Neuronal stem cell (in vitro differentiated cells): Measurements from ENCODE around the gene LCP1.

Experiments
- DNase-seq: peaks from one replicate; pipeline ENCODE4 v3.0.0-alpha.2; 2013; ENCODE audit warnings: low spot score
- H2AFZ ChIP-seq: one replicate; pipeline ENCODE4 v1.6.1; 2013; ENCODE audit warnings: mild to moderate bottlenecking, low read length, inconsistent platforms
- H2AK5ac ChIP-seq: 2 replicates; pipeline ENCODE4 v1.6.1; 2013; ENCODE audit warnings: low read depth, mild to moderate bottlenecking, inconsistent platforms, low read length, moderate library complexity, mixed read lengths
- H2BK120ac ChIP-seq: 2 replicates; pipeline ENCODE4 v1.6.1; 2013; ENCODE audit warnings: low read depth, mild to moderate bottlenecking, inconsistent platforms, low read length, moderate library complexity, mixed read lengths
- H2BK12ac ChIP-seq: one replicate; pipeline ENCODE4 v1.6.1; 2013; ENCODE audit warnings: low read length, inconsistent platforms
- H2BK15ac ChIP-seq: 2 replicates; pipeline ENCODE4 v1.6.1; 2013; ENCODE audit warnings: mild to moderate bottlenecking, low read length, inconsistent platforms, mixed read lengths
- H2BK5ac ChIP-seq: one replicate; pipeline ENCODE4 v1.6.1; 2013; ENCODE audit warnings: inconsistent platforms, mild to moderate bottlenecking, low read length, moderate library complexity
- H3K14ac ChIP-seq: one replicate; pipeline ENCODE4 v1.6.1; 2013; ENCODE audit warnings: low read length, inconsistent platforms
- H3K18ac ChIP-seq: 2 replicates; pipeline ENCODE4 v1.6.1; 2013; ENCODE audit warnings: low read length, inconsistent platforms
- H3K23ac ChIP-seq: 2 replicates; pipeline ENCODE4 v1.6.1; 2013; ENCODE audit warnings: low read depth, mild to moderate bottlenecking, mixed read lengths, low read length, inconsistent platforms; ENCODE audit not compliant: poor library complexity
- H3K27ac ChIP-seq: replicated peaks from 3 replicates; pipeline ENCODE4 v1.5.1; 2013; ENCODE audit warnings: low read length, inconsistent platforms
- H3K27me3 ChIP-seq, 3 experiments: 2 replicates each; pipeline ENCODE4 v1.6.1; 2013; ENCODE audit warnings: low read length in 3 of 3, mild to moderate bottlenecking in 2 of 3, inconsistent platforms in 1 of 3, low read depth in 1 of 3, mixed read lengths in 1 of 3, moderate library complexity in 1 of 3; ENCODE audit not compliant: control insufficient read depth in 3 of 3, insufficient read depth in 3 of 3
- H3K36me3 ChIP-seq, 2 donors: replicated peaks in 1 of 2; 2 replicates each; pipeline ENCODE4 v1.6.1; 2013; ENCODE audit warnings: low read length in 2 of 2; ENCODE audit not compliant: control insufficient read depth in 2 of 2, insufficient read depth in 2 of 2
- H3K4ac ChIP-seq: 2 replicates; pipeline ENCODE4 v1.6.1; 2013; ENCODE audit warnings: inconsistent platforms, mild to moderate bottlenecking, low read length, moderate library complexity
- H3K4me1 ChIP-seq, 2 donors: 1 replicate in 1 of 2; 2 replicates in 1 of 2; pipeline ENCODE4 v1.6.1; 2013; ENCODE audit warnings: low read length in 2 of 2, low read depth in 1 of 2; ENCODE audit not compliant: control insufficient read depth in 2 of 2, insufficient read depth in 1 of 2
- H3K4me2 ChIP-seq: one replicate; pipeline ENCODE4 v1.6.1; 2013; ENCODE audit warnings: mild to moderate bottlenecking, low read length, inconsistent platforms; ENCODE audit not compliant: insufficient read depth, poor library complexity, severe bottlenecking
- H3K4me3 ChIP-seq, 2 donors: 2 replicates each; pipeline ENCODE4 v1.5.1; 2013; ENCODE audit warnings: low read length in 2 of 2, mild to moderate bottlenecking in 2 of 2, inconsistent platforms in 1 of 2, moderate library complexity in 1 of 2
- H3K79me1 ChIP-seq: one replicate; pipeline ENCODE4 v1.6.1; 2013; ENCODE audit warnings: low read depth, mild to moderate bottlenecking, inconsistent platforms, low read length, moderate library complexity
- H3K9ac ChIP-seq: one replicate; pipeline ENCODE4 v1.6.1; 2013; ENCODE audit warnings: mild to moderate bottlenecking, low read depth, low read length, inconsistent platforms; ENCODE audit not compliant: poor library complexity
- H3K9me3 ChIP-seq, 2 donors: replicated peaks in 1 of 2; 2 replicates each; pipeline versions ENCODE3 to v1.6.1; 2013; ENCODE audit warnings: low read length in 2 of 2, mild to moderate bottlenecking in 2 of 2, inconsistent platforms in 1 of 2, low read depth in 1 of 2, mixed read lengths in 1 of 2, moderate library complexity in 1 of 2; ENCODE audit not compliant: control insufficient read depth in 2 of 2, insufficient read depth in 1 of 2
- H4K8ac ChIP-seq: one replicate; pipeline ENCODE4 v1.6.1; 2013; ENCODE audit warnings: low read depth, mild to moderate bottlenecking, inconsistent platforms, low read length, moderate library complexity
- H4K91ac ChIP-seq: one replicate; pipeline ENCODE4 v1.6.1; 2013; ENCODE audit warnings: low read length, low read depth, mild to moderate bottlenecking, inconsistent platforms; ENCODE audit not compliant: poor library complexity
- WGBS, 2 donors: extraction: QIAGEN DNeasy Blood & Tissue Kit; methylation state at CpG; one replicate each; pipeline ENCODE4 v1.1.7; 2013; ENCODE audit warnings: missing lambda C conversion rate in 2 of 2, mixed read lengths in 1 of 2; ENCODE audit not compliant: insufficient read length in 2 of 2, insufficient replicate concordance in 1 of 2; ENCODE audit errors: extremely low coverage in 2 of 2; 5-methylcytosine and 5-hydroxymethylcytosine counted together

Gene LCP1

DNA sequence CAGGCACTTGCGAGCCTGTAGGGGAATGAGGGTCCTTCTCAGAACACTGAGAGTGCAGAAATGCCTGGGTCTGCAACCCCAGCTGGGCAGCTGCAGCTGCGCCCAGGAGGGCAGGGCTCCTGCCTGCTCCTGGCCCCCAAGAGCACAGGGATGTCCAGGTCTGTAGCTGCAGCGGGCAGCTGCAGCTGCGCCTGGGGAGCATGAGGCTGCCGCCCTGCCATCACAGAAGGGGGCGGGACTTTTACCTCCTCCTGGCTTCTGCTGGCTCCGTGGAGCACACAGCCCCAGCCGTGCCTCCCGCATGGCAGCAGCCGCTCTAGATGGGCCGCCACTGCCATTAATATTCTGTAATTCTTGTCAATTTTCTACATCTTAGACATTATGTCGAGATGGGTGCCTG lies 95.0 kb downstream of the LCP1 start:
- Histone ChIP-seq H3K9me3 (peaks cover 1 to 4% of the 10 kb centered on the region in 2 donors), H4K91ac (no peak overlapping the region), H2BK12ac (no peak overlapping the region), H3K9ac (no peak overlapping the region), H2BK120ac (no peak overlapping the region), H3K36me3 (no peaks in the 10 kb centered on the region), H3K4me3 (no peak overlapping the region), H2BK15ac (no peak overlapping the region), H3K14ac (no peak overlapping the region), H3K4me1 (no peaks in the 10 kb centered on the region), H2AK5ac (no peak overlapping the region), H2AFZ (no peak overlapping the region), H3K23ac (no peak overlapping the region), H3K79me1 (no peaks in the 10 kb centered on the region), H3K27me3 (no peaks in the 10 kb centered on the region), H3K4me2 (no peak overlapping the region), H3K18ac (no peak overlapping the region), H3K4ac (no peak overlapping the region), H3K27ac (no peak overlapping the region), H2BK5ac (no peak overlapping the region), H4K8ac (no peak overlapping the region)
- no CpG with 5 or more reads among the region's 12 CpGs for WGBS, 2 donors
- DNase-seq = no peak

DNA sequence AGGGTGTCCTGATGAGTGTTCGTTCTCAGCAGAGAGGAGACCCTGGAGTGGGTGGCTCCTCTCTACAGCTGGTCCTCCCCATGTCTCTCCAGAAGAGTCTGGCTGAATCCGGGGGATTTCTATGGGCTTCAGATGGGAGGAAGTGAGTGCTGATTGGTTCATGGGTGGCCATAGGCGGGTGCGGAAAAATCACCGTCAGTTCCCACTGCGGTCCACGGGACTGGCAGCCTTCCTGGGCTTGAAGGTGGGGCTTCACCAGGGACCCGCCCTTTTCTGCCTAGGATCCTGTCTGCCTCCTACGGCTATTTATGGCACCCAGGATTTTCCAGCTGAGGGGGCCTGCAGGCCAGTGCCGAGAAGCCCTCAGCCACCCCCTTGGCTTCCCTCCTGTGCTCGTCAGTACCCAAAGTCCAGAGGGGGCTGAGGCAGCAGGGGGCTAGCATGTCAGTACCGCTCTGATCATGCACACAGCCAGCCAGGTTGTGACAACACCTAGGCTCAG lies 95.5 kb downstream of the LCP1 start:
- WGBS, 2 donors = no CpG with 5 or more reads among the region's 12 CpGs
- Histone ChIP-seq H3K4me3 (no peak overlapping the region), H2AFZ (no peak overlapping the region), H2AK5ac (no peak overlapping the region), H3K27me3 (no peaks in the 10 kb centered on the region), H3K79me1 (no peaks in the 10 kb centered on the region), H2BK15ac (no peak overlapping the region), H2BK12ac (no peak overlapping the region), H3K23ac (no peak overlapping the region), H2BK5ac (no peak overlapping the region), H3K9ac (no peak overlapping the region), H4K8ac (no peak overlapping the region), H2BK120ac (no peak overlapping the region), H3K4me2 (no peak overlapping the region), H3K4ac (no peak overlapping the region), H3K4me1 (no peaks in the 10 kb centered on the region), H3K9me3 (peaks cover 1 to 4% of the 10 kb centered on the region in 2 donors), H3K14ac (no peak overlapping the region), H3K36me3 (no peaks in the 10 kb centered on the region), H4K91ac (no peak overlapping the region), H3K18ac (no peak overlapping the region), H3K27ac (no peak overlapping the region)
- DNase-seq = no peak

- H3K23ac ChIP-seq = peak overlapping the region; percentile 73
- no peaks in the 10 kb centered on the region for H3K79me1 ChIP-seq
- H3K36me3 ChIP-seq = no peaks in the 10 kb centered on the region
- H3K9me3 ChIP-seq = peaks cover 1 to 4% of the 10 kb centered on the region in 2 donors
- H4K91ac ChIP-seq = no peak overlapping the region
- H3K27me3 ChIP-seq = no peaks in the 10 kb centered on the region
- H3K9ac ChIP-seq = no peak overlapping the region
- no peak overlapping the region for H2BK12ac ChIP-seq
- no peak overlapping the region for H3K18ac ChIP-seq
- H3K14ac ChIP-seq = no peak overlapping the region
- no CpG with 5 or more reads among the region's 13 CpGs for WGBS, 2 donors
- H4K8ac ChIP-seq = no peak overlapping the region
- H2AK5ac ChIP-seq = no peak overlapping the region
- H2AFZ ChIP-seq = no peak overlapping the region
- no peak overlapping the region for H2BK120ac ChIP-seq
- H2BK15ac ChIP-seq = no peak overlapping the region
- peak overlapping the region; percentile 82 for H2BK5ac ChIP-seq
- no peak overlapping the region for H3K4me2 ChIP-seq
- no peak overlapping the region for H3K4me3 ChIP-seq
- no peak overlapping the region for H3K27ac ChIP-seq
- H3K4ac ChIP-seq = no peak overlapping the region
- no peaks in the 10 kb centered on the region for H3K4me1 ChIP-seq
- no peak for DNase-seq
These were observed 96.2 kb downstream of the LCP1 start for GRCh38 chr13:46085737-46086136.

GRCh38 chr13:46082324-46082723 lies 99.7 kb downstream of the LCP1 start:
- Histone ChIP-seq H2BK120ac (no peak overlapping the region), H3K79me1 (no peaks in the 10 kb centered on the region), H3K4me3 (no peak overlapping the region), H3K4ac (no peak overlapping the region), H3K4me1 (no peaks in the 10 kb centered on the region), H3K4me2 (no peak overlapping the region), H2AFZ (no peak overlapping the region), H3K27me3 (no peaks in the 10 kb centered on the region), H3K9me3 (no peaks in the 10 kb centered on the region), H2BK12ac (no peak overlapping the region), H3K9ac (no peak overlapping the region), H3K27ac (no peak overlapping the region), H2BK5ac (no peak overlapping the region), H3K23ac (no peak overlapping the region), H3K18ac (no peak overlapping the region), H2BK15ac (no peak overlapping the region), H3K14ac (no peak overlapping the region), H3K36me3 (no peaks in the 10 kb centered on the region), H4K91ac (no peak overlapping the region), H4K8ac (no peak overlapping the region), H2AK5ac (no peak overlapping the region)
- DNase-seq = no peak
- no CpG with 5 or more reads among the region's 5 CpGs for WGBS, 2 donors
